Measurements from ENCODE around the gene SPATA20. TPM values are rescaled to one million over a fixed set of nuclear protein-coding genes. Genes with fewer than 3 reads are reported as not detected.

SPATA20 gene
- total and polyA plus RNA-seq, 11 donors = 13.8 to 83.0 (median 52.3) TPM

GRCh38 chr17:50521514-50521913, 25.5 kb upstream of the SPATA20 start:
- intact Hi-C loops (cut with DNase I) = no loop called here
- Histone ChIP-seq H3K36me3 (no peaks in the 10 kb centered on the region), H3K4me1 (peaks cover 0 to 9% (median 0%) of the 10 kb centered on the region in 12 donors), H3K9me3 (no peaks in the 10 kb centered on the region), H3K27ac (no peak overlapping the region), H3K4me3 (no peak overlapping the region), H3K27me3 (no peaks in the 10 kb centered on the region)
- ATAC-seq = no peak
- 68 to 88% (median 76%) methylated on average over 2 of the region's 2 CpGs for WGBS, 4 donors
- DNase-seq = no peak
- TF ChIP-seq, protein P1, sequence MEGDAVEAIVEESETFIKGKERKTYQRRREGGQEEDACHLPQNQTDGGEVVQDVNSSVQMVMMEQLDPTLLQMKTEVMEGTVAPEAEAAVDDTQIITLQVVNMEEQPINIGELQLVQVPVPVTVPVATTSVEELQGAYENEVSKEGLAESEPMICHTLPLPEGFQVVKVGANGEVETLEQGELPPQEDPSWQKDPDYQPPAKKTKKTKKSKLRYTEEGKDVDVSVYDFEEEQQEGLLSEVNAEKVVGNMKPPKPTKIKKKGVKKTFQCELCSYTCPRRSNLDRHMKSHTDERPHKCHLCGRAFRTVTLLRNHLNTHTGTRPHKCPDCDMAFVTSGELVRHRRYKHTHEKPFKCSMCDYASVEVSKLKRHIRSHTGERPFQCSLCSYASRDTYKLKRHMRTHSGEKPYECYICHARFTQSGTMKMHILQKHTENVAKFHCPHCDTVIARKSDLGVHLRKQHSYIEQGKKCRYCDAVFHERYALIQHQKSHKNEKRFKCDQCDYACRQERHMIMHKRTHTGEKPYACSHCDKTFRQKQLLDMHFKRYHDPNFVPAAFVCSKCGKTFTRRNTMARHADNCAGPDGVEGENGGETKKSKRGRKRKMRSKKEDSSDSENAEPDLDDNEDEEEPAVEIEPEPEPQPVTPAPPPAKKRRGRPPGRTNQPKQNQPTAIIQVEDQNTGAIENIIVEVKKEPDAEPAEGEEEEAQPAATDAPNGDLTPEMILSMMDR (IDR thresholded peaks at IDR 0.05) = no peak
- no peak for TF ChIP-seq POLR2A (IDR thresholded peaks at IDR 0.05)

DNA sequence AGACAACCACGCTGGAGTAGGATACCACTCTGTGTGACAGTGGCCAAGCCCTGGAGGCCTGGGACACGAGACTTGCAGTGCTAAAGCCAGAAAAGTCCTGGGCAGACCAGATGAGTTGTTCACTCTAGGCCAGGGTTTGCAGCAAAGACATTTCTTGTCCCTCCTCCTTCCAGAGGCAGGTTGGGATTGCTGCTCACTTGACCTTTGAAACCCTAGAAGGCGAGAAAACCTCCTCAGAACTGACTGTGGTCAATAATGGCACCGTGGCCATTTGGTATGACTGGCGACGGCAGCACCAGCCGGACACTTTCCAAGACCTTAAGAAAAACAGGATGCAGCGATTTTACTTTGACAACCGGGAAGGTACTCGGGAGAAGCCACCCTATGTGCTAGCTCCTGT, 24.2 kb upstream of the SPATA20 start:
- Histone ChIP-seq H3K27ac (no peak overlapping the region), H3K36me3 (no peaks in the 10 kb centered on the region), H3K27me3 (no peaks in the 10 kb centered on the region), H3K4me1 (peaks cover 0 to 6% (median 0%) of the 10 kb centered on the region in 12 donors), H3K4me3 (no peak overlapping the region), H3K9me3 (no peaks in the 10 kb centered on the region)
- 92 to 96% (median 96%) methylated on average over 10 of the region's 10 CpGs for WGBS, 4 donors
- TF ChIP-seq POLR2A (IDR thresholded peaks at IDR 0.05) = no peak
- TF ChIP-seq, protein P1 (IDR thresholded peaks at IDR 0.05) = no peak
- intact Hi-C loops (cut with DNase I) = no loop called here
- DNase-seq = no peak
- no peak for ATAC-seq

DNA sequence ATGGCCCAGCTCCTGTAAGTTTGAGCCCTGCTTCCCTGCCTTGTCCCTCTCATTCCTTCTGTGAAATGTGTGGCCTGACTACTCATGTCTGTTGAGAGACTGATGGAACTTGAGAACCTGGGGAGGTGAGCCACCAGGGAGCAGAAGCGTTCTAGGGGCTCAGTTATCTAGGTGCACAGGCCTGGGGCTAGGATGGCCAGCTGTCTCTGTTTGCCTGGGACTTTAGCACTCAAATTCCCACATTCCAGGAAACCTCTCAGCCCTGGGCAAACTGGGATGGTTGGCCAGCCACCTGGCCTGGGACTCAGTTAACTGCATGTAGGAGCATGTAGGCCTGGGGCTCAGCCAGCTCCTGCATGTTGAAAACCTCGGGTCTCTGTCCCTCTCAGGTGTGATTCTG, 23.8 kb upstream of the SPATA20 start:
- Histone ChIP-seq H3K4me1 (peaks cover 0 to 4% (median 0%) of the 10 kb centered on the region in 12 donors), H3K4me3 (no peak overlapping the region), H3K27ac (no peak overlapping the region), H3K9me3 (no peaks in the 10 kb centered on the region), H3K27me3 (no peaks in the 10 kb centered on the region), H3K36me3 (no peaks in the 10 kb centered on the region)
- DNase-seq (no peak), ATAC-seq (no peak)
- WGBS, 4 donors = 86 to 93% (median 90%) methylated on average over 2 of the region's 2 CpGs
- TF ChIP-seq POLR2A (IDR thresholded peaks at IDR 0.05) = no peak
- TF ChIP-seq, protein P1 (IDR thresholded peaks at IDR 0.05) = no peak
- intact Hi-C loops (cut with DNase I) = no loop called here

GRCh38 chr17:50524838-50525237, 22.1 kb upstream of the SPATA20 start:
- DNase-seq (no peak), ATAC-seq (no peak)
- peaks cover 0 to 9% (median 0%) of the 10 kb centered on the region in 9 donors for H3K27me3 ChIP-seq
- H3K9me3 ChIP-seq = no peaks in the 10 kb centered on the region
- H3K4me1 ChIP-seq = no peaks in the 10 kb centered on the region
- no peaks in the 10 kb centered on the region for H3K36me3 ChIP-seq
- intact Hi-C loops (cut with DNase I) = no loop called here
- no peak for TF ChIP-seq POLR2A (IDR thresholded peaks at IDR 0.05)
- TF ChIP-seq, protein P1 (IDR thresholded peaks at IDR 0.05) = no peak
- WGBS, 4 donors = 88 to 93% (median 91%) methylated on average over 13 to 18 of the region's 18 CpGs
- H3K27ac ChIP-seq = no peak overlapping the region
- H3K4me3 ChIP-seq = no peak overlapping the region

Measured in heart left ventricle (tissue), 16 donors.